OCI-LY3 (cell line): ENCODE data around the gene FADS1.

ENCODE experiments used
- H2AFZ ChIP-seq: fragments of 200-600, 300-600 bp; shearing (Covaris generic); 2 replicates; pipeline ENCODE4 v1.6.0; 2014; ENCODE audit warnings: antibody characterized with exemption, low read depth, low read length
- H3K27ac ChIP-seq: fragments of 200-600, 300-600 bp; sonication (generic); 2 replicates; pipeline ENCODE4 v1.5.1; 2014; ENCODE audit warnings: mild to moderate bottlenecking, low read length, moderate library complexity, mixed read lengths
- H3K27me3 ChIP-seq: fragments of 200-600, 300-600 bp; sonication (generic); 2 replicates; pipeline ENCODE4 v1.6.1; 2014; ENCODE audit warnings: low read depth, low read length, mixed read lengths
- H3K36me3 ChIP-seq: fragments of 200-600, 300-600 bp; sonication (generic); replicated peaks from 2 replicates; pipeline ENCODE3; 2014; ENCODE audit warnings: low read depth, low read length, mixed read lengths
- H3K4me1 ChIP-seq: fragments of 300-600, 200-600 bp; sonication (generic); 2 replicates; pipeline ENCODE4 v1.6.1; 2014; ENCODE audit warnings: low read length, mixed read lengths
- H3K4me2 ChIP-seq: fragments of 200-600, 300-600 bp; sonication (generic); 2 replicates; pipeline ENCODE4 v1.6.1; 2014; ENCODE audit warnings: low read length, mixed read lengths
- H3K4me3 ChIP-seq: fragments of 300-600, 200-600 bp; sonication (generic); 2 replicates; pipeline ENCODE4 v1.5.1; 2014; ENCODE audit warnings: antibody characterized with exemption, mild to moderate bottlenecking, low read length, moderate library complexity
- H3K79me2 ChIP-seq: fragments of 300-600, 200-600 bp; shearing (Covaris generic); 2 replicates; pipeline ENCODE4 v1.6.1; 2014; ENCODE audit warnings: mild to moderate bottlenecking, low read length, mixed read lengths
- H3K9ac ChIP-seq: fragments of 300-600, 200-600 bp; shearing (Covaris generic); 2 replicates; pipeline ENCODE4 v1.6.0; 2014; ENCODE audit warnings: mild to moderate bottlenecking, low read length, moderate library complexity
- H3K9me3 ChIP-seq: fragments of 200-600, 300-600 bp; shearing (Covaris generic); 2 replicates; pipeline ENCODE4 v1.6.1; 2014; ENCODE audit warnings: low read length, mixed read lengths; ENCODE audit not compliant: insufficient read depth
- H4K20me1 ChIP-seq: fragments of 200-600, 300-600 bp; sonication (generic); 2 replicates; pipeline ENCODE4 v1.6.1; 2016; ENCODE audit warnings: low read length, mixed read lengths; ENCODE audit not compliant: insufficient read depth
- CTCF ChIP-seq: fragments of 200-600, 300-600 bp; sonication (generic); IDR thresholded peaks from 2 replicates; pipeline ENCODE4 v1.5.1; 2014; ENCODE audit warnings: antibody characterized with exemption, low read length, low read depth
- EZH2phosphoT487 ChIP-seq: fragments of 200-600 bp; shearing (Covaris generic); IDR thresholded peaks from 2 replicates; pipeline ENCODE4 v1.6.1; 2018; ENCODE audit warnings: antibody characterized with exemption, mixed run types, low read depth

Gene FADS1

GRCh38 chr11:61771195-61771894 is 45.5 kb downstream of the FADS1 start:
- Histone ChIP-seq H3K27me3 (no peaks in the 10 kb centered on the region), H3K36me3 (no peaks in the 10 kb centered on the region), H3K79me2 (no peaks in the 10 kb centered on the region), H3K4me3 (no peak overlapping the region), H3K4me2 (no peak overlapping the region), H3K4me1 (no peaks in the 10 kb centered on the region; the same call in 1 of the 2 replicates), H3K9ac (no peak overlapping the region), H2AFZ (no peak overlapping the region), H4K20me1 (no peaks in the 10 kb centered on the region), H3K27ac (no peak overlapping the region), H3K9me3 (no peaks in the 10 kb centered on the region)
- TF ChIP-seq EZH2phosphoT487 (no peak), CTCF (no peak)

GRCh38 chr11:61769946-61770683 is 46.7 kb downstream of the FADS1 start:
- Histone ChIP-seq H3K4me1 (no peaks in the 10 kb centered on the region; the same call in 1 of the 2 replicates), H3K27ac (no peak overlapping the region), H3K27me3 (no peaks in the 10 kb centered on the region), H3K9me3 (no peaks in the 10 kb centered on the region), H3K4me3 (no peak overlapping the region), H4K20me1 (no peaks in the 10 kb centered on the region), H3K79me2 (no peaks in the 10 kb centered on the region), H3K4me2 (no peak overlapping the region), H3K36me3 (no peaks in the 10 kb centered on the region), H3K9ac (no peak overlapping the region), H2AFZ (no peak overlapping the region)
- TF ChIP-seq EZH2phosphoT487 = no peak
- TF ChIP-seq CTCF = no peak

GRCh38 chr11:61769169-61769920 is 47.5 kb downstream of the FADS1 start:
- no peaks in the 10 kb centered on the region for H3K36me3 ChIP-seq
- H3K4me1 ChIP-seq = no peaks in the 10 kb centered on the region; the same call in 1 of the 2 replicates
- H3K27me3 ChIP-seq = no peaks in the 10 kb centered on the region
- H3K9ac ChIP-seq = no peak overlapping the region
- H3K27ac ChIP-seq = no peak overlapping the region
- no peaks in the 10 kb centered on the region for H3K79me2 ChIP-seq
- no peak for TF ChIP-seq CTCF
- TF ChIP-seq EZH2phosphoT487 = no peak
- H3K9me3 ChIP-seq = no peaks in the 10 kb centered on the region
- no peak overlapping the region for H3K4me3 ChIP-seq
- H3K4me2 ChIP-seq = no peak overlapping the region
- no peaks in the 10 kb centered on the region for H4K20me1 ChIP-seq
- H2AFZ ChIP-seq = no peak overlapping the region
